Activated T-cell treated with anti-CD3 and anti-CD28 coated beads, Interleukin-2, amount 50 U/mL, for 4 hours (primary cell): ENCODE results near the gene PKNOX1. TPM values are rescaled to one million over a fixed set of nuclear protein-coding genes. Genes with fewer than 3 reads are reported as not detected.

Experiments
- total RNA-seq, 3 donors: library from RNA; stranded (reverse); gene quantifications; one replicate each; pipeline ENCODE4 v1.2.1, GENCODE V29; 2021

PKNOX1 gene
- total RNA-seq, 3 donors from 2014 or later = 17.5 to 20.7 (median 19.9) TPM

Other genes starting within 250 kb of the PKNOX1 start
- gene WDR4, start 95.0 kb upstream of the PKNOX1 start, total RNA-seq = 10 to 100 TPM; 66.9 to 88.9 (median 86.2) TPM
- 10 to 100 TPM; 18.6 to 26.6 (median 20.6) TPM for gene NDUFV3, start 81.3 kb upstream of the PKNOX1 start, total RNA-seq
- not detected for gene ERVH48-1, start 48.9 kb upstream of the PKNOX1 start, total RNA-seq
- 1 to 10 TPM; 5.5 to 9.4 (median 8.4) TPM for gene CBS, start 101.3 kb downstream of the PKNOX1 start, total RNA-seq
- 10 to 100 TPM; 17.8 to 57.1 (median 27.0) TPM for gene U2AF1, start 133.0 kb downstream of the PKNOX1 start, total RNA-seq
- not detected for gene CRYAA, start 194.4 kb downstream of the PKNOX1 start, total RNA-seq